ENCODE data around the gene RTP5.

RTP5 gene

GRCh38 chr2:241858206-241859016, 11.1 kb upstream of the RTP5 start, which contains the start of gene PDCD1:
Gene PDCD1 (minus strand): TSS chr2:241858894. CDS start chr2:241858838, 56 bp downstream.
- peak; percentile 74 to 84 for DNase-seq

- no peak for DNase-seq
These were observed 10.5 kb upstream of the RTP5 start for GRCh38 chr2:241859017-241859435.

GRCh38 chr2:241859436-241860183, 9.9 kb upstream of the RTP5 start:
- DNase-seq = peak; percentile 77 to 81

GRCh38 chr2:241860184-241861078, 9.1 kb upstream of the RTP5 start:
- peak in 1 of 2 donors; percentile 48 for DNase-seq

- no peak for DNase-seq
These were observed 8.3 kb upstream of the RTP5 start for GRCh38 chr2:241861264-241861663.

- DNase-seq = no peak
These were observed 7.4 kb upstream of the RTP5 start for GRCh38 chr2:241862093-241862492.

- no peak for DNase-seq
These were observed 6.6 kb upstream of the RTP5 start for GRCh38 chr2:241862775-241863535.

- peak; percentile 73 to 86 for DNase-seq
These were observed 6.0 kb upstream of the RTP5 start for GRCh38 chr2:241863536-241863954.

GRCh38 chr2:241864168-241864849, 5.2 kb upstream of the RTP5 start:
- no peak for DNase-seq

- no peak for DNase-seq
These were observed 4.7 kb upstream of the RTP5 start for GRCh38 chr2:241864850-241865213.

GRCh38 chr2:241865416-241865956, 4.0 kb upstream of the RTP5 start:
- DNase-seq = no peak

- DNase-seq = no peak
These were observed 3.4 kb upstream of the RTP5 start for GRCh38 chr2:241865957-241866789.

- DNase-seq = no peak
These were observed 2.5 kb upstream of the RTP5 start for GRCh38 chr2:241866790-241867645.

- DNase-seq = peak; percentile 54 to 58
These were observed 1.6 kb upstream of the RTP5 start for GRCh38 chr2:241867776-241868420.

GRCh38 chr2:241868661-241869081, 858 bp upstream of the RTP5 start:
- no peak for DNase-seq

- DNase-seq = no peak
These were observed 582 bp downstream of the RTP5 start for GRCh38 chr2:241870081-241870541.

GRCh38 chr2:241870611-241871537, 1.3 kb downstream of the RTP5 start:
- no peak for DNase-seq

Measured in stimulated activated CD4-positive, alpha-beta T cell treated with anti-CD3 and anti-CD28 coated beads, Interleukin-2, amount 100 ng/mL, for 24 hours (primary cell).